ENCODE measurements around the gene WIPF2.

DNA sequence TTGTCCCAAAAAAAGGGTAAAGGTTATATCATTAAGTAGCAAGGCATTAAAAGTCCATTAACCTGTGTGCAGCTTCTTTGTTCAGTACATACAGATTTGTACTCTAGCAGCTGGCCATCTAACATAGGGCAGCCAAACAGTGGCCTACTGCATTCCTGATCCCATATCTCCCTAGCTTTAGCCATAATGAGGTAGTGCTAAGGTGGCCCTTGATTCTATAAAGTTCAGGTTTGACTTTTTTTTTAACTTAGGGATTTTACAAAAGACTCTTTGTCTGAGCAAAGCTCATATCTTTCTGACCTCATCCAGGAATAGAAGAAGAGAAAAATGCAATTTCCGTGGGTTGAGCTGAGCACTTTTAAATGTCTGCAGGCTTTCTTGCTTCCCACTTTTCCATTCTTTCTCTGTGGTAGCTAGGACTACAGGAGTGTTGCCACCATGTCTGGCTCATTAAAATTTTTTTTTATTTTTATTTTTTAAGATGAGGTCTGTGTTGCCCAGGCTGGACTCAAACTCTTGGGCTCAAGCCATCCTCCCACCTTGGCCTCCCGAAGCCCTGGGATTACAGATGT is 49.1 kb downstream of the WIPF2 start:
- no peak for TF ChIP-seq EZH2 (IDR thresholded peaks at IDR 0.05; ENCODE audit: borderline replicate concordance, low read length)
- TF ChIP-seq, protein P1, sequence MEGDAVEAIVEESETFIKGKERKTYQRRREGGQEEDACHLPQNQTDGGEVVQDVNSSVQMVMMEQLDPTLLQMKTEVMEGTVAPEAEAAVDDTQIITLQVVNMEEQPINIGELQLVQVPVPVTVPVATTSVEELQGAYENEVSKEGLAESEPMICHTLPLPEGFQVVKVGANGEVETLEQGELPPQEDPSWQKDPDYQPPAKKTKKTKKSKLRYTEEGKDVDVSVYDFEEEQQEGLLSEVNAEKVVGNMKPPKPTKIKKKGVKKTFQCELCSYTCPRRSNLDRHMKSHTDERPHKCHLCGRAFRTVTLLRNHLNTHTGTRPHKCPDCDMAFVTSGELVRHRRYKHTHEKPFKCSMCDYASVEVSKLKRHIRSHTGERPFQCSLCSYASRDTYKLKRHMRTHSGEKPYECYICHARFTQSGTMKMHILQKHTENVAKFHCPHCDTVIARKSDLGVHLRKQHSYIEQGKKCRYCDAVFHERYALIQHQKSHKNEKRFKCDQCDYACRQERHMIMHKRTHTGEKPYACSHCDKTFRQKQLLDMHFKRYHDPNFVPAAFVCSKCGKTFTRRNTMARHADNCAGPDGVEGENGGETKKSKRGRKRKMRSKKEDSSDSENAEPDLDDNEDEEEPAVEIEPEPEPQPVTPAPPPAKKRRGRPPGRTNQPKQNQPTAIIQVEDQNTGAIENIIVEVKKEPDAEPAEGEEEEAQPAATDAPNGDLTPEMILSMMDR (conservative IDR thresholded peaks at IDR 0.05 in 1 of 2, IDR thresholded peaks at IDR 0.05 in 1 of 2; ENCODE audit: extremely low read depth in 1 of 2, insufficient read depth in 1 of 2, low read depth in 1 of 2, low read length in 2 of 2), result no peak

Data from mammary epithelial cell (primary cell).